HTERT RPE-1 (cell line): Measurements from ENCODE around the gene TNPO2.
"Not testable (repeated sequence)": the region's sequence is repeated elsewhere in the genome, so short reads cannot be mapped to it uniquely, and the experiment has no call there.

Experiments used
- in situ Hi-C: fragments of 300-500 bp; cut with MboI; formaldehyde crosslinking; loops from 4 replicates; pipeline ENCODE4 v1.14.3; 2020; ENCODE audit warnings: low sequenced_read_pairs

Gene TNPO2

GRCh38 chr19:12678039-12678438 is 45.7 kb downstream of the TNPO2 start:
- in situ Hi-C loops: not testable (repeated sequence)

DNA sequence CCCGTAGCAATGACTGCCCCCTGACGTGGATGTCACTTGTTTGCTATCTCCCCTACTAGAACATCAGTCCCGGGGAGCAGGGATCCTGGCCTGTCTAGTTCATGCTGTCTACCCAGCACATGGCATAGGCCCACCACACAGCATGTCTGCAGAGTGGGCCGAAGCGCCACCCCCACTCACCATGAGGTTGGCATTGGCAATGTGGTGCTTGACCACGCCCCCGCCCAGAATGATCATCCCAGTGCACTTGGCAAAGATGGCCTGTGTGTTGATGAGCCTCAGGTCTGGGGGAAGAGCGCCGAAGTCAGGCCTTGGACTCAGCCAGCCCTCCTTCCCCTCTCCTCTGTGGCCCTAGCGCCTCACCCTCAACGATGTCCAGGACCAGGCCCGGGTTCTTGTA is 46.8 kb downstream of the TNPO2 start:
- in situ Hi-C loops: no loop called here

- in situ Hi-C loops: no loop called here
Measured at GRCh38 chr19:12676384-12676792, 47.3 kb downstream of the TNPO2 start.

GRCh38 chr19:12675940-12676339 is 47.8 kb downstream of the TNPO2 start:
- in situ Hi-C loops: no loop called here

DNA sequence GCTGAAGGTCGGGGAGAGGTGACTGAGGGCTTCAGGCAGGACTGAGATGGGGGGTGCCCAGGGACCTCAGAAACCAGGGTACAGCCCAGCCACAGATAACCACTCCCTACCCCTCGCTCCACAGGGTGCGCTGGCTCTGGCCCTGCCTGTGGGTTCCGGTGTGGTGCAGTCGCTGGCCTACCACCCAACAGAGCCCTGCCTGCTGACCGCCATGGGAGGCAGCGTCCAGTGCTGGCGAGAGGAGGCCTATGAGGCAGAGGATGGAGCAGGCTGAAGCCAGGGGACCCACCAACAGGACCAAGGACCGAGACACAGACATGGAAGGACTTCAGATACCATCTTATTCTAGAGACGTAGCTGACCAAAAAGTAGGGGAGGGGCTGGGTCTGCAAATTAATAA is 48.3 kb downstream of the TNPO2 start:
- in situ Hi-C loops: no loop called here

DNA sequence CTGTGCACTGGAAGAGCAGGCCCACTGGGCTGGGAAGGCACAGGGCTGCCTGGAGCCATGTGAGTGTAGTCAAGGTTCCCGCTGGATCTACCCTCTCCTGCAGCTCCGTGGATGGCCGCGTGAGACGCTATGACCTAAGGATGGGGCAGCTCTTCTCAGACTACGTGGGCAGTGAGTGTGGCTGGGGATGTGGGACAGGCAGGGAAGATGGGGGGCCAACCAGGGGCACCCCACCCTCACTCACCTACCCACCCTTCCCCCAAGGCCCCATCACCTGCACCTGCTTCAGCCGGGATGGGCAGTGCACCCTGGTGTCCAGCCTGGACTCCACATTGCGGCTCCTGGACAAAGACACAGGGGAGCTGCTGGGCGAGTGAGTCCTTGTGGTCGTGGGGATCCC is 51.0 kb downstream of the TNPO2 start:
- in situ Hi-C loops: no loop called here

GRCh38 chr19:12670159-12670928 is 53.4 kb downstream of the TNPO2 start:
- in situ Hi-C loops: no loop called here

DNA sequence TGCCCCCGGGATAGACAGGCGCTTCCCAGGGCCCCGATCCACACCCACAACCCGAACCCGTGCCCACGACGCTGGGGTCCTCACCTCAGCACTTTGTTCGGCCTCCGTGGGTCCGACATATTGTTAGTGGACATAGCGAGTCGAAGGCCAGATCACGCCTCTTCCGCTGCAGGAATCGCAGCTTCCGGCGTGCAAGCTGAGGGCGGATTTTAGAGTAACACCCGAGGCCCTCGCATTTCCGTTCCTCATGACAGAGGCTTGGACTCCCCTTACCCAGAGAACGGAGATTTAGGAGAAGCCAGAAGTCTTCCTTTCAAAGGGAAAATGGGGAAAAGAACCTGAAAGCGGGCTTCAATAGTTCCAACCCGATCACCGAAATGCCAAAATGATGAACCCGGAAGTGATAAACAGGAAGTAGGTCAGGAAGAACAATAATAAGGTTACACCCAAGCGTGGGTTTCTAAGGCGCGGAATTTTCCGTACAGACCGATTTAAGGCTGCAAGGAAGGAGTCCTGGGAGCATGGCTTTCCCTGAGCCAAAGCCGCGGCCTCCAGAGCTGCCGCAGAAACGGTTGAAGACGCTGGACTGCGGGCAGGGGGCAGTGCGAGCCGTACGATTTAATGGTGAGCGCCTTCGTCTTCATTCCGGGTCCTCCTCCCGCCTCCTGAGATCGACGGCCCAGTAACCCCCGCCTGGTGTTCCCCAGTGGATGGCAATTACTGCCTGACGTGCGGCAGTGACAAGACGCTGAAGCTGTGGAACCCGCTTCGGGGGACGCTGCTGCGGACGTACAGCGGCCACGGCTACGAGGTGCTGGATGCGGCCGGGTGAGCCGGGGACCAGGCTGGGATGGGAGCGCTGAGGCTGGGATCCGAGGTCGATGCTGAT is 54.2 kb downstream of the TNPO2 start:
- in situ Hi-C loops: no loop called here

- in situ Hi-C loops: no loop called here
Measured at GRCh38 chr19:12668932-12669269, 54.8 kb downstream of the TNPO2 start.

GRCh38 chr19:12668346-12668745 is 55.4 kb downstream of the TNPO2 start:
- in situ Hi-C loops: no loop called here

DNA sequence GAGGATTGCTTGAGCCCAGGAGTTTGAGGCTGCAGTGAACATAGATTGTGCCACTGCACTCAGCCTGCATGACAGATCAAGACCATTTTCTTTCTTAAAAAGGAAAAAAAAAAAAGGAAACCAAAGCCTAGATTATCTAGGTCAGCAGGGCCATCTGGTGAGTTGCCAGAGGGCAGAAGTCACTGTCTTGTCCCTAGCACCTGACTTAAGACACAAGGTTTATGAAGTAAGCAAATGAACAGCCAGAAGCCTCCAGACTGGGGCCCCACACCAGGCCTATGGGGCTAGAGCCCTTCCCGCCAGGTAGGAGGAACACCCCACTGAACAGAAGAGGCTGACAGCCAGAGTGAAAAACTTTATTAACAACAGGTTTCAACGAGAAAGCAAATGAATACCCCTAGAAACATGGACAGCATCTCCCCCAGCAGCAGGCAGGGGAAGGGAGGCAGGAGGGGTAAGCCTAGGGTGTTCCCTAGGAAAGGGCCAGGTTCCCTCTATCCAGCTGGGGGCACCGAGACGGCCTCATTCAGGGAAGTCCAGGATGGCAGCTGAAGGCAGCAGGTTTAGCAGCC is 55.9 kb downstream of the TNPO2 start:
- in situ Hi-C loops: no loop called here

GRCh38 chr19:12666265-12667048 is 57.3 kb downstream of the TNPO2 start, which contains the start of the genes MAN2B1 and WDR83:
MAN2B1 (minus strand) TSS chr19:12666742; CDS start chr19:12666701, 41 bp downstream.
WDR83 (plus strand) TSS chr19:12666807; CDS start chr19:12669791, 2,984 bp downstream.
- in situ Hi-C loops: no loop called here

GRCh38 chr19:12665671-12666264 is 58.0 kb downstream of the TNPO2 start:
- in situ Hi-C loops: no loop called here

- in situ Hi-C loops: no loop called here
Measured at GRCh38 chr19:12665281-12665573, 58.5 kb downstream of the TNPO2 start.

DNA sequence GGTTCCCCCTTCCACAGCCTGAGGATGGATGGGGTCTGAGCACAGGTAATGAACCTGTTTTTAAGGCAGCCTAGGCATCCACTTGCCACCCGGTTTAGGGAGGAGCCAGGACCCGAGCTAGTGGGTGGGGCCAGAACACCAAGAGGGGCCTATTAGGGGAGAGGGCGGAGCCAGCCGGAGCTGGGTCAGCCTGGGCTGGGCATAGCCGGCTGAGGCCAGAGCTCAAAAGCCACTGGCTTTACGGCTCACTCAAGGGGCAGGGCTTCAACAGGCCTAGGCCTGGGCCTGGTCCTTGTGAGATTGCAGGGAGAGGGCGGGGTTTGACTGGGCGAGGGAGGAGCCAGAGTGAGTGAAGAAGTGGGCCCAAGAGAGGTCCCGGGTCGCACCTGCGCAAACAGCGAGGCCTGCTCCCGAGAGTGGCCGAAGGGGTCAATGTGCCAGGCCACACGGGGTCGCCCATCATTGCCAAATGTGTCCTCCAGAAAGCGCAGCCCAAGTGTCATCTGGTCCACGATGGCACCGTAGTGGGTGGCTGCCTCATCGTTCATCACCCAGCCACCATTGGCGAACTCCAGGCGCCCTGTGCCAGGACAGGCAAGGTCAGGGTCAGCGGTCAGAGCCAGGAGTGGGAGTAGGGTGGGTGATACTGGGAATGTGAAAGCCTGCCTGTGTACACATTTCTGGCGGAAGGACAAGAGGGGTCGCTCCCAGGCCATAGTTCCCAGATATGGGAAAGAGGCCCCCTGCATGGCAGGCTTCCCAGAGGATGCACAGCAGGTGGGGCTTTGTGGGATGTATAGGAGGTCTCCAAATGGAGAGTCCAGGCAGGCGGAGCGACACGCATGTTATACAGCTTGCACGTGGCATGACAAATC is 59.1 kb downstream of the TNPO2 start:
- in situ Hi-C loops: no loop called here

- in situ Hi-C loops: no loop called here
Measured at GRCh38 chr19:12660980-12661379, 62.8 kb downstream of the TNPO2 start.

GRCh38 chr19:12657966-12658365 is 65.8 kb downstream of the TNPO2 start:
- in situ Hi-C loops: no loop called here

DNA sequence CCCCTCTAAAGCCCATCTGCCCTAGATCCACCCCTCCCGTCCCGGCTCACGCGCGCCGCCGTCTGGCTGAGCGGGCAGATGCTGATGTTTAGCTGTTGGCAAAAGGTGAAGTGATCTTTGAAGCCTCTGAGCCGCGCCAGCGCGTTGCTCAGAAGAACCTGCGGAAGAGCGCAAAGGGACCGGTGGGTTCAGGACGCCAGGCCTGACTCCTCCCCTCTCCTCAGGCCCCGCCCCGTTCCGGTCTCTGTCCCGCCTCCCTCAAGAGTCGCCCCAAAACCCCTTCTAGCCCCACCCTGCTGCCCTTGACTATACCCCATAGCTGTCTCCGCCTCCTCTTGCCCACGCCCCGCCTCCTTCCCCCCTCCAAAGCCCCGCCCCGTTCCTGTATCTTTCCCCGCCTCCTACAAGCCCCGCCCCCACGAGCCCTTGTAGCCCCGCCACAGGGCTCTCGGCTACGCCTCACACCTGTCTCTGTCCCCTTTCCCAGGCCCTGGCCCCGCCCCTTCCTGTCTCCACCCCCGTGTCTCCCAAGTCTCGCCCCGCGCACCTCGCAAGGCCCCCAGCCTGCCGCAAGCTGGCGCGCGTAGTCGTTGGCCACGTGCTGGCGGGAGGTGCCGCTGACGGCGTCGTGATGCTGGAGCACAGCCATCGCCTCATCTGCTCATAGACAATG is 66.7 kb downstream of the TNPO2 start:
- in situ Hi-C loops: no loop called here

DNA sequence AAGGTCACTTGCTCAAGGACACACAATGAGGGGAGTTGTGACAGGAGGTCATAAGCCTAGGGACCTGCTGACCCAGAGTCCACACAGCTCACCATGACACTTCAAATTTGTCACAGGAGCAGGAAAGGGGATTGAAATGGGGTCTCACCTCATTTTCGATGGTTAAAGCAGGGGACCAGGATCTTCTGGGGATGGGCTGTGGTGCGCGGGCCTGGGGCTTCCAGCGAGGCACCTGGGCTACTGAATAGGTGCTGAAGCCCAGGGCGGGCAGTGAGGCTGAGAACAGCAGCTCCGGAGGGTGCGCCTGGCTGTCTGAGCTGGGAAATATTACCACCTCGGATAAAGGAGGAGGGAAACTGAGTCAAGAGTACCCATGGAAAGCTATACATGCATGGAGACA is 68.2 kb downstream of the TNPO2 start:
- in situ Hi-C loops: no loop called here
